Spinal cord (tissue), 10 donors: ENCODE data around the gene KMT2D. TPM values are rescaled to one million over a fixed set of nuclear protein-coding genes. Genes with fewer than 3 reads are reported as not detected.
"Not testable (repeated sequence)": the region's sequence is repeated elsewhere in the genome, so short reads cannot be mapped to it uniquely, and the experiment has no call there.

Experiments
- DNase-seq, 6 donors: peaks; one replicate each; pipeline versions ENCODE4 v3.0.0 to v3.0.0-alpha.2; 2013 to 2015; ENCODE audit warnings: low spot score in 6 of 6, low read depth in 4 of 6
- H3K27ac ChIP-seq: one replicate; pipeline ENCODE4 v1.5.1; 2013; ENCODE audit warnings: low read depth, low read length, control low read depth
- H3K27me3 ChIP-seq: one replicate; pipeline ENCODE4 v1.6.1; 2013; ENCODE audit warnings: low read length; ENCODE audit not compliant: control insufficient read depth, insufficient read depth
- H3K36me3 ChIP-seq: one replicate; pipeline ENCODE4 v1.6.1; 2013; ENCODE audit warnings: low read length; ENCODE audit not compliant: control insufficient read depth, insufficient read depth
- H3K4me1 ChIP-seq: one replicate; pipeline ENCODE4 v1.6.1; 2013; ENCODE audit warnings: low read length; ENCODE audit not compliant: control insufficient read depth, insufficient read depth
- H3K4me3 ChIP-seq: one replicate; pipeline ENCODE4 v1.5.1; 2013; ENCODE audit warnings: low read depth, low read length, control low read depth
- H3K9me3 ChIP-seq: one replicate; pipeline ENCODE4 v1.6.1; 2013; ENCODE audit warnings: low read length; ENCODE audit not compliant: control insufficient read depth, insufficient read depth
- WGBS: methylation state at CpG from one replicate; pipeline ENCODE4 v1.1.5; 2013; ENCODE audit warnings: missing lambda C conversion rate; ENCODE audit not compliant: insufficient coverage; 5-methylcytosine and 5-hydroxymethylcytosine counted together
- polyA plus RNA-seq, 2 donors: library from polyadenylated mRNA; unstranded; fragments of 120-200 nt; gene quantifications; one replicate each; pipeline ENCODE4 v1.2.1, GENCODE V29; 2013; ENCODE audit not compliant: insufficient read length in 2 of 2
- total RNA-seq, 2 donors: library from RNA; depleted of rRNA in 1 of 2; stranded (reverse); fragments of 120-200 nt in 1 of 2; fragments of >200 nt in 1 of 2; gene quantifications; one replicate each; pipeline versions ENCODE4 v1.2.3 to v1.2.4, GENCODE V29; 2013 to 2014
- donor health status: healthy.

KMT2D gene
- total and polyA plus RNA-seq, 4 donors = 27.2 to 43.2 (median 40.6) TPM

DNA sequence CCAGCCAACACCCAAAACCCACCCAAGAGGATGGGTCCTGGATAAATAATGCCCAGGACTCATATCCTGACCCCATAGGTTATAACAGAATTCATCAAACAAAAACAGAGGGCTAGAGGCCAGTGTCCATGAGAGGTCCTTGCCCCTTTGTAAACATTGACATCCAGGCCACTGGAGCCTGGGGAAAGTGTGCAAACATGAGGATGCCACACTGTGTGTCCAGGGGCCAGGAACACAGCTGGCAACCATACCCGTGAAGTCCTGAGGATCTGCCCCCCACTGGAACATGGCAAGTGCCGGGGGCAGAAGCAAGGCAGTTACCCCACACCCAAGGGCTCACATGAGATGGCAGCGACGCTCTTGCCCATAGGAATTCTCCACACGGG lies 4.2 kb upstream of the KMT2D start:
- Histone ChIP-seq H3K4me1 (peaks cover 14% of the 10 kb centered on the region), H3K36me3 (peaks cover 2% of the 10 kb centered on the region), H3K27me3 (no peaks in the 10 kb centered on the region), H3K4me3 (no peak overlapping the region), H3K27ac (no peak overlapping the region), H3K9me3 (no peaks in the 10 kb centered on the region)
- WGBS = 100% methylated on average over 2 of the region's 5 CpGs
- DNase-seq = no peak

DNA sequence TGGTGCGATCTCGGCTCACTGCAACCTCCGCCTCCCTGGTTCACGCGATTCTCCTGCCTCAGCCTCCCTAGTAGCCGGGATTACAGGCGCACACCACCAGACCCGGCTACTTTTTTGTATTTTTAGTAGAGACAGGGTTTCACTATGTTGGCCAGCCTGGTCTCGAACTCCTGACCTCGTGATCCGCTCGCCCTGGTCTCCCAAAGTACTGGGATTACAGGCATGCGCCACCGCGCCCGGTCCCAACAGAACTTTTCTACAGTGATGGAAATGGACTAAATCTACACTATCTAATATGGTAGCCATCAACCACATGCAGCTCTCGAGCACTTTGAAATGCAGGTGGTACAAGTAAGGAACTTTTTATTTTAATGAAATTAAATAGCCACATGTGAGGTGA lies 1.3 kb upstream of the KMT2D start:
- H3K27me3 ChIP-seq, DNase-seq, H3K27ac ChIP-seq, H3K4me3 ChIP-seq, H3K36me3 ChIP-seq, H3K9me3 ChIP-seq: not testable (repeated sequence)
- WGBS = 88% methylated on average over 13 of the region's 17 CpGs
- H3K4me1 ChIP-seq = peaks cover 31% of the 10 kb centered on the region

DNA sequence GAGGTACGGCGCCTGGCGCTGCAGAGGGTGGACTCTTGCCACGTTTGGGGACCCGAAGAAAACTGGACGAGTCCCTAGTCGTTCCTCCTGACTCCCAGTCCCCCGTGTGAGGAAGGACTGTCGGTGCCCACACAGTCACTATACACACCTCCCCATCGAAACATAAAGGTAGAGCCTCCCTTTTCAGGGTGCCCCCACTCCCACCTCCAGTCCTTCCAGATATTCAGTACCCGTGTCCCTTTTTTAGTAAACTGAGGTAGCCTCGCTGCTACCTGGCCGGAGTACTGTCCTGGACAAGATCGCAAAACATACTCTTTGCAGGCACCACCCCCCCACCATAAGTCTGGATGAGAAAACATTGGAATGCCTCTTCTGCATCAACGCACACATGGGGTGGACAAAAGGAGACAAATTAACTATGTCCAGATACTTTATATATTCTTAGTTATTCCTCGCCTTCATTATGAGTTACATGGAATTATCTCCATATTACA lies 610 bp upstream of the KMT2D start:
- H3K27ac ChIP-seq = peak overlapping the region; percentile 99
- WGBS = 4% methylated on average over 11 of the region's 16 CpGs
- DNase-seq = no peak

DNA sequence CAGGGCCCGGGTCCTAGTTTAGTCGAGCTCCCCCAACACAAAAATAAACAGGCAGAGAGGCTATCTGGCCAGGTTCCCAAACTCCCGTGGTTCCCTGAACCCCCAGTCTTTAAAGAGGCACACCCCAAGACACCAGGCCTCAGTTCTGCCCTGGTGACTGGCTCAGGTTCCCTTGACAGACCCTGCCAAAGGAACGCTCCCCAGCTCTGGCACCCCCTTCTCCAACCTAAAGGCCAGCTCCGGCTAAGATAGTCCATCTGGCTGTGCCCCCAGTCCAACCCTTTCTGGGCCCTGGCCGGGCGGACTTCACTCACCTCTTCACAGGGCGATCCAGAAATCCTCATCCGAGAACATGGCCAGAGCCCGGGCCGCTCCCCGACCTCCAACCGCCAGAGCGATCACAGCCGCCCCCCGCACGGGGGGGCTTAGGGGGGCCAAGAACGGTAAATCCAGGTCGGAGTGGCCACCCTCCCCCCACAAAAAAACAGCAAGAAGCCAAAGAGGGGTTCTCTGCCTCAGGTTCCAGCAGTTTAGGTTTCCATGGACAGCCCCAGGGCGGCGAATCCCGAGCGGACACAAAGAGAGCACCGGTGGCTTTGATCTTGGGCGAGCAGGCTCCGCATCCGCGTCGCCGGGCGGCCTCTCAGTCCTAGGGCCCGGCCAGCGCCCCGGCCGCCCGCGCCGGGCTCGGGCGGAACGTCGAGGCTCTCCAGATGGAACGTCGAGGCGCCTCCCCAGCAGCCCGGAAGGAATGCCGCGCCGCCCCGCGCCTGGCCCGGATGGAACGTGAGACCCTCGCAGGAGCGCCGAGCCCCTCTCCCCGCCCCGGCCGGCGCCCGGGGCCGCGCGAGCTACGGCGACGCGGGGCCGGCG lies 1.1 kb downstream of the KMT2D start:
- peaks cover 4% of the 10 kb centered on the region for H3K36me3 ChIP-seq
- peak in 1 of 6 donors; percentile 29 for DNase-seq
- peaks cover 40% of the 10 kb centered on the region for H3K4me1 ChIP-seq
- peak overlapping the region; percentile 99 for H3K4me3 ChIP-seq
- no peaks in the 10 kb centered on the region for H3K9me3 ChIP-seq
- peak overlapping the region; percentile 99 for H3K27ac ChIP-seq
- H3K27me3 ChIP-seq = no peaks in the 10 kb centered on the region
- WGBS = under 1% methylated on average over 70 of the region's 70 CpGs

More for the DNA sequence above, 610 bp upstream of the KMT2D start:
- Histone ChIP-seq H3K9me3 (no peaks in the 10 kb centered on the region), H3K36me3 (peaks cover 2% of the 10 kb centered on the region), H3K4me1 (peaks cover 32% of the 10 kb centered on the region), H3K27me3 (no peaks in the 10 kb centered on the region), H3K4me3 (peak overlapping the region; percentile 99)

DNA sequence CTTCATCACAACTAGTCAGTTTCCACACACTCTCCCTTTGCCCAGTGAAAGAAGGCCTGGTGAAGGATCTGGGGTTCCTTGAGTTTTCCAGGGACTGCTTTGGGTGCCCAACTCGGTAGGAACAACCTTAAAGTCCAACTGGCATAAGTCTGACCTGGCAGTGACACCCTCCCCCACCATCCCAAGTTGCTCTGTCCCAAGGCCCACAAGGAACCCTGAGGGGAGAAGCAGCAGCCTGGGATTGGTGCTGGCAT lies 1.6 kb downstream of the KMT2D start:
- 0% methylated on average over 1 of the region's 1 CpG for WGBS
- no peak for DNase-seq
- Histone ChIP-seq H3K4me3 (peak overlapping the region; percentile 99), H3K27ac (peak overlapping the region; percentile 60), H3K9me3 (no peaks in the 10 kb centered on the region), H3K27me3 (no peaks in the 10 kb centered on the region), H3K4me1 (peaks cover 40% of the 10 kb centered on the region), H3K36me3 (peaks cover 9% of the 10 kb centered on the region)

DNA sequence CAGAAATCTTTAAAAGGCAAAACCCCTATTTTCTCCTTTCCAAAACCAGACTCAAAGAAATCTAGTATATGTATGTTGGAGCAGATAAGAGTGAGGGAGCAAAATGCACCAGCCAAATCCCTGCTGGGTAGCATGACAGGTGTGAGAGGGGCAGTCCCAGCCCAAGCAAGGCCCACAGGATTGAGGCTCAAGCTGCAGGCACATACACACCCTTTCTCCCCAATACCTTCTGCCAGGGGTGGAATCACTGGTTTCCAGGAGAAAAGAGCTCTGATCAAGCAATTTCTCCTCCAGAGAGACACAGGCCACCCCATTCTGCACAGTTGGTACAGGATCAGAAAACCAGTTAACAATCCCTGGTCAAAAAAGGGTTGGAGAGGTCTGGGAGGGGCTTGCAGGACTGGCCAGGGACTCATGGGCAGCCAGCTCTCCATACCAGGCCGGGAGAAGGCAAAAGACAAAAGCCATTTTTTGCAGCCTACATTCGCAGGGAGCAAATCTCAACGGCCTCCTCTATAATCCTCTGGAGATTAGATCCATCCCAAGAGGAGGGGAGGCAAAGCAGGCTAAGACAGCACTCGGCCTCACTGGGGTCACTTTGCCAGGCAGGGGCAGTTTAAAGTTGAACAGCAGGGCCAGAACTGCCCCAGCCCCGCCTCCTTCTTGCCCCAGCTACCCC lies 2.1 kb downstream of the KMT2D start:
- H3K36me3 ChIP-seq = peaks cover 14% of the 10 kb centered on the region
- no peak overlapping the region for H3K27ac ChIP-seq
- H3K27me3 ChIP-seq = no peaks in the 10 kb centered on the region
- no peak for DNase-seq
- 8% methylated on average over 4 of the region's 5 CpGs for WGBS
- peak overlapping the region; percentile 99 for H3K4me3 ChIP-seq
- peaks cover 40% of the 10 kb centered on the region for H3K4me1 ChIP-seq
- H3K9me3 ChIP-seq = no peaks in the 10 kb centered on the region

DNA sequence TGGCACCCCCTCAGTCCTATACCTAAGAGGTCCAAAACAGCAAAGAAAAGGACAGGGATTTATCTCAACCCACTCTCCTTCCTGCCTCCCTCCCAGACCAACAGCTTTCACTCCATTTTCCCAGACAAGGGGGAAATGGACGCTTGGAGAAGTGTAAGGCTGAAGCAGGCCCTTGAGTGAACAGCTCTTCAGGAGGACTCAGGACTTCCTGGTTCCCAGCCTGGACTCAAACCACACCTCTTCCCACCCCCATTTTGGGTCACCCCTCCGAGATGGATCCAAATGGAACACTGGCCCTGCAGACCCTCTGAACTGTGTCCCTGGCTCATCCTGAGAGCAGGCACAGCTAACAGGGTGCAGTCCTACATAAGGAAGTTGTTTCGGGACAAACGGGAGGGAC lies 2.7 kb downstream of the KMT2D start:
- H3K27me3 ChIP-seq = no peaks in the 10 kb centered on the region
- H3K27ac ChIP-seq = no peak overlapping the region
- H3K9me3 ChIP-seq = no peaks in the 10 kb centered on the region
- 25% methylated on average over 3 of the region's 4 CpGs for WGBS
- H3K4me3 ChIP-seq = peak overlapping the region; percentile 99
- DNase-seq = no peak
- peaks cover 40% of the 10 kb centered on the region for H3K4me1 ChIP-seq
- peaks cover 20% of the 10 kb centered on the region for H3K36me3 ChIP-seq

DNA sequence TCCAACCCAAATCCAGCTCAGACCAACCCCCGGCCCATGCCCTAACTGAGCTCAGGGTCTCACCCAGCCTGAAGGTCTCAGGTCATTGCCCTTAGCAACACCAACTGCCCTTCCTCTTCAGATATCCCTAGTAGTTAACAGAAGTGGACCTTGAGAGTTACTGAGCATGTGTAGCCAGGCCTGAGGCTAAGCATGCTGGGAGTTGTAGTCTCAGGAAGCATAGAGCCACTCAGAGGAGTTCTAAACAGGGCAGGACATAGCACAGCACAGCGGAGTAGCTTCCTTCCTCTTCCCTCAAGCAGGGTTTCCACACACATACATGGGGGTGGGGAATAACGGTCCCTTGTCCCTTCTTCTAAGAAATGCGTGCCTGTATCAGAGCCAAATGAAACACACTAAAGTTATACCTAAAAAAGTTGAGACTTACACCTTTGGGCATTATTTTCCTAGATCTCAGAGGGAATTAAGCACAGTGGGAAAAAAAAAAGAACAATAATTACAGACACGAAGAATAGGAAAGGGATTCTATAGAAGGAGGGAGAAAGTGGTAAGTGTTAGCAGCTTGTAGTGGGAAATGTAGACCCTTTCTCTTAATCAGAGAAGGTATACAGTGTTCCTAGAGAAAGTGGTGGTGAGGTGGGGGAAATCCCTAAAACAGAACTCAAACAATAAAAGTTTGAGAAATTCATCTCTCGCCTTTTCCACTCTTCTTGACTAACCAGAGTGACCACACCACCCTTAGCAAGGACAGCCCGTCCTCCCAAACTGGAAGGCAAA lies 4.4 kb downstream of the KMT2D start:
- peaks cover 38% of the 10 kb centered on the region for H3K36me3 ChIP-seq
- peaks cover 40% of the 10 kb centered on the region for H3K4me1 ChIP-seq
- no peaks in the 10 kb centered on the region for H3K27me3 ChIP-seq
- peak in 3 of 6 donors; percentile 10 to 80 (median 68) for DNase-seq
- H3K4me3 ChIP-seq = no peak overlapping the region
- 74% methylated on average over 3 of the region's 7 CpGs for WGBS
- H3K9me3 ChIP-seq = no peaks in the 10 kb centered on the region
- no peak overlapping the region for H3K27ac ChIP-seq

DNA sequence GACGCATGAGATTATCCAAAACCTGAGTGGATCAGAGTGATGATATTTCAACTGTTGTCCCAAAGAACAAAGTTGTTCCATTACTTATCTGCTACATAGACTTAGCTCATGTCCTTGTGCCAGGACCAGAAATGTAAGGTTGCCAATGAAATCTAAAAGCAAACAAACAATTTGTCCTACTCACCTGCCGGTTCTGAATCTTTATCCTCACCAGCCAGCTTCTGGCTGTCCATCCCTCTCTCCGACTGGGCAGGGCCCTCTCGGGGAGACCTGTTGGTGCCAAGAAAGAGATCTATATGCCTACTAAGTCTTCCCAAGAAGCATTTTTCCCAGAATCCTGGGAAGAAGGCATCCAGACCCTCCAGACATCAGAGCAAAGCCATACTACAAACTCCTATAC lies 5.5 kb downstream of the KMT2D start:
- H3K27ac ChIP-seq = no peak overlapping the region
- no peaks in the 10 kb centered on the region for H3K27me3 ChIP-seq
- 81% methylated on average over 3 of the region's 4 CpGs for WGBS
- peaks cover 35% of the 10 kb centered on the region for H3K4me1 ChIP-seq
- H3K4me3 ChIP-seq = no peak overlapping the region
- no peak for DNase-seq
- H3K36me3 ChIP-seq = peaks cover 48% of the 10 kb centered on the region
- no peaks in the 10 kb centered on the region for H3K9me3 ChIP-seq
